NCI-H1105 treated with DMSO at 0.1 percent for 48 hours (cell line): ENCODE results near the gene JARID2.
"Not testable (repeated sequence)": the region's sequence is repeated elsewhere in the genome, so short reads cannot be mapped to it uniquely, and the experiment has no call there.

Experiments
- DNase-seq: peaks from one replicate; lab custom pipeline; 2025; lab: John Stamatoyannopoulos, UW

The JARID2 gene

GRCh38 chr6:15401120-15401519 lies 155.3 kb downstream of the JARID2 start:
- DNase-seq: no peak

- no peak for DNase-seq
Measured at GRCh38 chr6:15401769-15402250, 155.9 kb downstream of the JARID2 start.

- no peak for DNase-seq
Measured at GRCh38 chr6:15402406-15403045, 156.7 kb downstream of the JARID2 start.

- no peak for DNase-seq
Measured at GRCh38 chr6:15403094-15403755, 157.4 kb downstream of the JARID2 start.

- DNase-seq: no peak
Measured at GRCh38 chr6:15404685-15404980, 158.8 kb downstream of the JARID2 start.

GRCh38 chr6:15405129-15406068 lies 159.5 kb downstream of the JARID2 start:
- DNase-seq: no peak

GRCh38 chr6:15406452-15406851 lies 160.6 kb downstream of the JARID2 start:
- DNase-seq: no peak

- DNase-seq: no peak
Measured at GRCh38 chr6:15408008-15408407, 162.1 kb downstream of the JARID2 start.

GRCh38 chr6:15408758-15409157 lies 162.9 kb downstream of the JARID2 start:
- no peak for DNase-seq

GRCh38 chr6:15409301-15410125 lies 163.6 kb downstream of the JARID2 start:
- DNase-seq: no peak

- no peak for DNase-seq
Measured at GRCh38 chr6:15410126-15410391, 164.2 kb downstream of the JARID2 start.

- DNase-seq: no peak
Measured at GRCh38 chr6:15410752-15411151, 164.9 kb downstream of the JARID2 start.

- no peak for DNase-seq
Measured at GRCh38 chr6:15411766-15412165, 165.9 kb downstream of the JARID2 start.

GRCh38 chr6:15412767-15413166 lies 166.9 kb downstream of the JARID2 start:
- DNase-seq: no peak

- no peak for DNase-seq
Measured at GRCh38 chr6:15413466-15414234, 167.8 kb downstream of the JARID2 start.

- DNase-seq: no peak
Measured at GRCh38 chr6:15414235-15414612, 168.4 kb downstream of the JARID2 start.

- DNase-seq: not testable (repeated sequence)
Measured at GRCh38 chr6:15415622-15416021, 169.8 kb downstream of the JARID2 start.

GRCh38 chr6:15416932-15417509 lies 171.2 kb downstream of the JARID2 start:
- no peak for DNase-seq

GRCh38 chr6:15417811-15418210 lies 171.9 kb downstream of the JARID2 start:
- no peak for DNase-seq

- DNase-seq: no peak
Measured at GRCh38 chr6:15419493-15419892, 173.6 kb downstream of the JARID2 start.

- no peak for DNase-seq
Measured at GRCh38 chr6:15420959-15421438, 175.1 kb downstream of the JARID2 start.
